Neural crest cell (in vitro differentiated cells): ENCODE measurements around the gene NHEJ1. TPM values are rescaled to one million over a fixed set of nuclear protein-coding genes. Genes with fewer than 3 reads are reported as not detected.

Experiments
- DNase-seq: peaks from one replicate; pipeline ENCODE4 v3.0.0; 2021; ENCODE audit warnings: low read depth, mixed read lengths, low spot score
- H3K27ac Mint-ChIP-seq: one replicate; pipeline ENCODE4 v1.8.0; 2021; ENCODE audit warnings: mild to moderate bottlenecking, mixed read lengths; ENCODE audit not compliant: unreplicated experiment
- H3K27me3 Mint-ChIP-seq: 2 replicates; pipeline ENCODE4 v1.8.0; 2021; ENCODE audit warnings: low read depth, mild to moderate bottlenecking, mixed read lengths
- H3K36me3 Mint-ChIP-seq: 2 replicates; pipeline ENCODE4 v1.8.0; 2021; ENCODE audit warnings: low read depth, mild to moderate bottlenecking, mixed read lengths
- H3K4me1 Mint-ChIP-seq: 2 replicates; pipeline ENCODE4 v1.8.0; 2021; ENCODE audit warnings: mixed read lengths
- H3K4me3 Mint-ChIP-seq: one replicate; pipeline ENCODE4 v1.8.0; 2021; ENCODE audit warnings: mild to moderate bottlenecking, mixed read lengths
- H3K9me3 Mint-ChIP-seq: 2 replicates; pipeline ENCODE4 v1.8.0; 2021; ENCODE audit warnings: mixed read lengths
- CTCF ChIP-seq: fragments of 200-600 bp; sonication (generic); conservative IDR thresholded peaks from 2 replicates; pipeline ENCODE4 v1.5.0; 2021; ENCODE audit warnings: antibody characterized with exemption, mild to moderate bottlenecking
- total RNA-seq: library from RNA; stranded (reverse); gene quantifications from 2 replicates; pipeline ENCODE4 v1.2.1, GENCODE V29; 2021

NHEJ1 gene
- total RNA-seq, 1 donor from 2014 or later = 26.8 TPM

GRCh38 chr2:219172231-219173154 is 11.9 kb upstream of the NHEJ1 start:
- no peaks in the 10 kb centered on the region for H3K27me3 Mint-ChIP-seq
- TF ChIP-seq CTCF = no peak
- DNase-seq = no peak
- H3K9me3 Mint-ChIP-seq = no peaks in the 10 kb centered on the region
- H3K27ac Mint-ChIP-seq = no peak overlapping the region
- peaks cover 13% of the 10 kb centered on the region for H3K4me1 Mint-ChIP-seq
- H3K36me3 Mint-ChIP-seq = peaks cover 2% of the 10 kb centered on the region
- peak overlapping the region; percentile 64 for H3K4me3 Mint-ChIP-seq

GRCh38 chr2:219171231-219171651 is 10.6 kb upstream of the NHEJ1 start:
- DNase-seq = peak; percentile 35
- peak; percentile 75 for TF ChIP-seq CTCF
- Mint-ChIP-seq H3K27me3 (no peaks in the 10 kb centered on the region), H3K36me3 (peaks cover 2% of the 10 kb centered on the region), H3K27ac (no peak overlapping the region), H3K4me1 (peaks cover 8% of the 10 kb centered on the region), H3K9me3 (no peaks in the 10 kb centered on the region), H3K4me3 (peak overlapping the region; percentile 71)

GRCh38 chr2:219169930-219170654 is 9.5 kb upstream of the NHEJ1 start, which contains the start of gene SLC23A3:
SLC23A3 (minus strand) TSS chr2:219170029; CDS start chr2:219169984, 45 bp downstream.
- Mint-ChIP-seq H3K27me3 (no peaks in the 10 kb centered on the region), H3K9me3 (no peaks in the 10 kb centered on the region), H3K4me1 (no peaks in the 10 kb centered on the region), H3K4me3 (no peak within 1 kb of the TSS), H3K27ac (no peak within 1 kb of the TSS), H3K36me3 (peaks cover 2% of the 10 kb centered on the region)
- DNase-seq = no peak
- TF ChIP-seq CTCF = no peak

GRCh38 chr2:219168932-219169331 is 8.3 kb upstream of the NHEJ1 start:
- Mint-ChIP-seq H3K4me3 (no peak overlapping the region), H3K9me3 (no peaks in the 10 kb centered on the region), H3K4me1 (no peaks in the 10 kb centered on the region), H3K27me3 (no peaks in the 10 kb centered on the region), H3K27ac (no peak overlapping the region), H3K36me3 (peaks cover 2% of the 10 kb centered on the region)
- DNase-seq = no peak
- TF ChIP-seq CTCF = no peak

- no peaks in the 10 kb centered on the region for H3K27me3 Mint-ChIP-seq
- no peak for DNase-seq
- H3K36me3 Mint-ChIP-seq = peaks cover 2% of the 10 kb centered on the region
- no peak overlapping the region for H3K27ac Mint-ChIP-seq
- no peaks in the 10 kb centered on the region for H3K4me1 Mint-ChIP-seq
- H3K9me3 Mint-ChIP-seq = no peaks in the 10 kb centered on the region
- TF ChIP-seq CTCF = no peak
- no peak overlapping the region for H3K4me3 Mint-ChIP-seq
Measured at GRCh38 chr2:219168526-219168925, 7.9 kb upstream of the NHEJ1 start.
